GM18502 (cell line): ENCODE measurements around the gene JAM2.

Experiments
- ATAC-seq: cut with Tn5 transposase; IDR thresholded peaks from one replicate; pipeline ENCODE4 v1.9.1; 2021; ENCODE audit warnings: mild to moderate bottlenecking; ENCODE audit not compliant: unreplicated experiment, poor library complexity

The JAM2 gene

GRCh38 chr21:25760677-25761076 is 121.6 kb downstream of the JAM2 start:
- ATAC-seq: no peak

- ATAC-seq: no peak
Observed at GRCh38 chr21:25764065-25764464, 125.0 kb downstream of the JAM2 start.
